OCI-LY1 (cell line): ENCODE results near the gene ACTR3.

Source experiments
- H2AFZ ChIP-seq: fragments of 200-600 bp; sonication (generic), shearing (Covaris generic); 2 replicates; pipeline ENCODE4 v1.6.0; 2014; ENCODE audit warnings: antibody characterized with exemption, mild to moderate bottlenecking, low read length
- H3F3A ChIP-seq: fragments of 200-600 bp; sonication (generic), shearing (Covaris generic); 2 replicates; pipeline ENCODE4 v1.6.0; 2014; ENCODE audit warnings: mild to moderate bottlenecking, antibody characterized with exemption, low read length, moderate library complexity; ENCODE audit not compliant: insufficient read depth
- H3K27ac ChIP-seq: fragments of 200-600 bp; sonication (generic); 2 replicates; pipeline ENCODE4 v1.5.1; 2014; ENCODE audit warnings: low read length, mixed run types, mild to moderate bottlenecking, low read depth; ENCODE audit not compliant: poor library complexity, severe bottlenecking
- H3K27me3 ChIP-seq: fragments of 200-600 bp; sonication (generic); 2 replicates; pipeline ENCODE4 v1.6.0; 2014; ENCODE audit warnings: antibody characterized with exemption, mild to moderate bottlenecking, low read length, moderate library complexity; ENCODE audit not compliant: insufficient read depth
- H3K36me3 ChIP-seq: fragments of 200-600 bp; sonication (generic); 2 replicates; pipeline ENCODE4 v1.6.1; 2014; ENCODE audit warnings: mild to moderate bottlenecking, antibody characterized with exemption, low read length, moderate library complexity, mixed read lengths; ENCODE audit not compliant: insufficient read depth
- H3K4me1 ChIP-seq: fragments of 200-600 bp; sonication (generic); 2 replicates; pipeline ENCODE4 v1.5.1; 2014; ENCODE audit warnings: mild to moderate bottlenecking, low read length, moderate library complexity; ENCODE audit not compliant: insufficient read depth, severe bottlenecking
- H3K4me2 ChIP-seq: fragments of 200-600 bp; sonication (generic), shearing (Covaris generic); 2 replicates; pipeline ENCODE4 v1.6.1; 2014; ENCODE audit warnings: low read length
- H3K4me3 ChIP-seq: fragments of 200-600 bp; sonication (generic); 2 replicates; pipeline ENCODE4 v1.5.1; 2014; ENCODE audit warnings: low read length, low read depth, mild to moderate bottlenecking, mixed read lengths; ENCODE audit not compliant: poor library complexity, severe bottlenecking
- H3K79me2 ChIP-seq: fragments of 200-600 bp; shearing (Covaris generic); 2 replicates; pipeline ENCODE4 v1.6.1; 2016; ENCODE audit warnings: mixed run types, low read length, mixed read lengths; ENCODE audit not compliant: insufficient read depth
- H3K9ac ChIP-seq: fragments of 200-600 bp; sonication (generic), shearing (Covaris generic); 2 replicates; pipeline ENCODE4 v1.6.1; 2014; ENCODE audit warnings: mild to moderate bottlenecking, low read length, mixed read lengths
- H3K9me2 ChIP-seq: fragments of 200-600 bp; sonication (generic), shearing (Covaris generic); 2 replicates; pipeline ENCODE4 v1.6.1; 2014; ENCODE audit warnings: low read depth, mild to moderate bottlenecking, low read length, mixed read lengths
- H3K9me3 ChIP-seq: fragments of 200-600 bp; shearing (Covaris generic); 2 replicates; pipeline ENCODE4 v1.6.1; 2014; ENCODE audit warnings: low read length, mixed read lengths
- H4K20me1 ChIP-seq: fragments of 200-600 bp; sonication (generic), shearing (Covaris generic); 2 replicates; pipeline ENCODE4 v1.6.0; 2016; ENCODE audit warnings: mild to moderate bottlenecking, low read length; ENCODE audit not compliant: insufficient read depth
- CTCF ChIP-seq: fragments of 200-600 bp; sonication (generic), shearing (Covaris generic); IDR thresholded peaks from 2 replicates; pipeline ENCODE4 v1.5.1; 2017; ENCODE audit warnings: mild to moderate bottlenecking, antibody characterized with exemption, low read length, moderate library complexity, mixed read lengths
- EZH2 ChIP-seq: fragments of 200-600 bp; sonication (generic), shearing (Covaris generic); IDR thresholded peaks from 2 replicates; pipeline ENCODE4 v1.8.0; 2017; ENCODE audit warnings: borderline replicate concordance, mixed run types, mild to moderate bottlenecking, antibody characterized with exemption, low read length, moderate library complexity, mixed read lengths

The ACTR3 gene

DNA sequence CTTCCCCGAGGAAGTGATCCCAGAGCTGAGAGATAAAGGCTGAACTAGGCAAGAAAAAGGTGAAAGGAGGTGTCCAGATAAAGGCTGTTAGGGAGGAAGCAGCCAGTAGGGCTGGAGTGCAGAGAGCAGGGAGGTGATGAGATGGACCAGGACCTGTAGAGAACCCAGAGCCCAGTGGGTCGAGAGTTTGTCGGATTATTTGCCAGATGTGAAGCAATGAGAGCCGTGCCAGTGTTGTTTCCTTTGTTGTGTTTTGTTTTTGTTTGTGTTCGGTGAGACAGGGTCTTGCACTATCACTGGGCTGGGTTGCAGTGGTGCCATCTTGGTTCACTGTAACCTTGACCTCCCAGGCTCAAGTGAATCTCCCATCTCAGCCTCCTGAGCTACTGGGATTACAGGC lies 111.3 kb downstream of the ACTR3 start:
- H3K4me3 ChIP-seq = no peak overlapping the region
- H3K4me2 ChIP-seq = no peak overlapping the region
- no peak overlapping the region for H3K9ac ChIP-seq
- no peak overlapping the region for H3K27ac ChIP-seq
- H3K27me3 ChIP-seq = peaks cover 7% of the 10 kb centered on the region; the same call in 1 of the 2 replicates
- no peaks in the 10 kb centered on the region for H3K9me2 ChIP-seq
- H3F3A ChIP-seq = no peaks in the 10 kb centered on the region
- H3K36me3 ChIP-seq = no peaks in the 10 kb centered on the region
- H3K4me1 ChIP-seq = no peaks in the 10 kb centered on the region
- TF ChIP-seq CTCF (no peak), EZH2 (no peak)
- no peaks in the 10 kb centered on the region for H3K9me3 ChIP-seq
- H4K20me1 ChIP-seq = no peaks in the 10 kb centered on the region
- H2AFZ ChIP-seq = no peak overlapping the region
- no peaks in the 10 kb centered on the region for H3K79me2 ChIP-seq

DNA sequence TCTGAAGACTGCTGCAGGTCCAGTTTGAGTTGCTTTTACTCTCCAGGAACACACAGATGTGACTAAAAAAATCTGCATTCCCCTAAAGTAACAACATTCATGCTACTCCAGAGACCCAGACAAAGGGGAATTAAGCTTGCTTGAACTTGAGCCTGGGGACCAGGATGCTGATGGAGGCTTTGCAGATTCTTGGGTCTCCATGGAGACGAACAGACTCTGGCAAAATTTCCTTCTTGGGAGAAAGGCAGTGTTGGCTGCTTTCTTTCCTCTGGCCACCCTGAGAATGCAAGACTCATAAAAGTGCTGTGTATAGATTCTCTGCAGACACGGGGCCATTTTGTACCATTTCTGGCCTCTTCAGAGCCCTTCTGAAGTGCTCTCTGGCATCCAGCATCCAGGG lies 112.0 kb downstream of the ACTR3 start:
- Histone ChIP-seq H3K4me3 (no peak overlapping the region), H3K27me3 (peaks cover 7% of the 10 kb centered on the region; the same call in 1 of the 2 replicates), H2AFZ (no peak overlapping the region)

DNA sequence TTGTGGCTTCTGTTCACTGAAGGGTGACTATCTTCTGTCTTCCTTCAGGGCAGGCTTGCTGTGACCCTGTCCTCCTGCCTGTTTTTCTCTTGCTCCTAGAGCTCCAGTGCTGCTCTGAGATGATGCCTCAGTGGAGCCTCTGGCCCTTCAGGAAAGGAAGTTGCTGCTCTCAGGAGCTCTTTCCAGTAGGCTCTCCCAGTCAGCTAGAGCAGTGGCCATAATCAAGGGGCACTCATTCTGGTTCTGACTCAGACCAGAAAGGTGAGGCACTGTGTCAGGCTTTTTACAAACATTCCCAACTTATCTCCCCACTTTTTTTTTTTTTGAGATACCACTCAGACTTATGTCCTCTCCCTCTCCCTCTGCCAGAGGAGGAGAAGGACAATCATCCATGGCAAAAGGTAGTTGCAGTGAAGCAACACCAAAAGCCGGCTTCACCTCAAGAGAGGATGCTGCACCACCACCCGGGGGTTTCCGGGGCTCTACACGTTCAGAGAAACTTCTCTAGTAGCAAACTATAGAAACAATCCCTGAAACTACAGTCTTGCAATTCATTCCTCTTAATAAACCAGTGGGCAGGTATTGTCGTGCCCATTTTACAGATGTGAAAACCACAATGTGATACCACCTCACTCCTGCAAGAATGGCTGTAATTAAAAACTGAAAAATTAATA lies 115.4 kb downstream of the ACTR3 start:
- Histone ChIP-seq H2AFZ (no peak overlapping the region), H3K9ac (no peak overlapping the region), H3K79me2 (no peaks in the 10 kb centered on the region)

More for the DNA sequence above, 112.0 kb downstream of the ACTR3 start:
- H3K9ac ChIP-seq = no peak overlapping the region
- no peaks in the 10 kb centered on the region for H3K36me3 ChIP-seq
- no peaks in the 10 kb centered on the region for H3K9me3 ChIP-seq
- no peaks in the 10 kb centered on the region for H3K9me2 ChIP-seq
- no peak for TF ChIP-seq EZH2
- TF ChIP-seq CTCF = no peak
- H3F3A ChIP-seq = no peaks in the 10 kb centered on the region
- no peaks in the 10 kb centered on the region for H3K4me1 ChIP-seq
- no peak overlapping the region for H3K4me2 ChIP-seq
- no peak overlapping the region for H3K27ac ChIP-seq
- no peaks in the 10 kb centered on the region for H4K20me1 ChIP-seq
- no peaks in the 10 kb centered on the region for H3K79me2 ChIP-seq

More for the DNA sequence above, 115.4 kb downstream of the ACTR3 start:
- Histone ChIP-seq H3K27me3 (peaks cover 12% of the 10 kb centered on the region; the same call in 1 of the 2 replicates), H3K4me2 (no peak overlapping the region), H3K4me1 (no peaks in the 10 kb centered on the region), H3K9me2 (no peaks in the 10 kb centered on the region), H3F3A (no peaks in the 10 kb centered on the region), H3K36me3 (no peaks in the 10 kb centered on the region), H3K27ac (no peak overlapping the region), H3K9me3 (no peaks in the 10 kb centered on the region), H4K20me1 (no peaks in the 10 kb centered on the region), H3K4me3 (no peak overlapping the region)
- no peak for TF ChIP-seq EZH2
- TF ChIP-seq CTCF = no peak
